A673 (cell line): ENCODE measurements around the gene SEL1L. TPM values are rescaled to one million over a fixed set of nuclear protein-coding genes. Genes with fewer than 3 reads are reported as not detected.
"Not testable (repeated sequence)": the region's sequence is repeated elsewhere in the genome, so short reads cannot be mapped to it uniquely, and the experiment has no call there.

Experiments used
- BruUV-seq: library from RNA; stranded (reverse); fragments of 400-500 nt; replicated peaks from 2 replicates; lab custom pipeline; 2021; lab: Mats Ljungman, UMichigan
- CTCF ChIA-PET: fragments of 300-600 bp; sonication (Branson Sonifier 250); formaldehyde crosslinking; loops from one replicate; lab custom pipeline; 2022; ENCODE audit warnings: antibody characterized with exemption; lab: Charles Lee
- POLR2A ChIA-PET: fragments of 300-600 bp; sonication (Branson Sonifier 250); formaldehyde crosslinking; loops from one replicate; lab custom pipeline; 2022; ENCODE audit warnings: antibody characterized with exemption; ENCODE audit not compliant: low non-redundant PET; lab: Charles Lee
- DNase-seq: peaks from one replicate; pipeline ENCODE4 v3.0.0-alpha.2; 2015; ENCODE audit warnings: low spot score
- H3K27ac ChIP-seq: fragments of 200-600 bp; sonication (generic); 2 replicates; pipeline ENCODE4 v1.5.1; 2016; ENCODE audit warnings: mixed run types, low read depth, mild to moderate bottlenecking, mixed read lengths, antibody characterized with exemption, low read length; ENCODE audit not compliant: poor library complexity, severe bottlenecking
- H3K27me3 ChIP-seq: fragments of 200-600 bp; sonication (generic); replicated peaks from 2 replicates; pipeline ENCODE4 v1.6.1; 2017; ENCODE audit warnings: mixed run types, low read depth, mild to moderate bottlenecking, mixed read lengths, antibody characterized with exemption, low read length; ENCODE audit not compliant: insufficient read depth, poor library complexity
- H3K36me3 ChIP-seq: fragments of 200-600 bp; sonication (generic); 2 replicates; pipeline ENCODE4 v1.6.1; 2016; ENCODE audit warnings: mixed run types, mild to moderate bottlenecking, mixed read lengths, antibody characterized with exemption, low read length; ENCODE audit not compliant: insufficient read depth, poor library complexity, severe bottlenecking
- H3K4me1 ChIP-seq: fragments of 200-600 bp; sonication (generic); 2 replicates; pipeline ENCODE4 v1.6.1; 2017; ENCODE audit warnings: mixed run types, mild to moderate bottlenecking, mixed read lengths, antibody characterized with exemption, low read length; ENCODE audit not compliant: insufficient read depth, poor library complexity, severe bottlenecking
- H3K4me3 ChIP-seq: fragments of 200-600 bp; sonication (generic); 2 replicates; pipeline ENCODE4 v1.5.1; 2016; ENCODE audit warnings: low read depth, mixed run types, mild to moderate bottlenecking, mixed read lengths, low read length; ENCODE audit not compliant: poor library complexity, severe bottlenecking
- H3K9me3 ChIP-seq: fragments of 200-600 bp; sonication (generic); 2 replicates; pipeline ENCODE4 v1.6.1; 2016; ENCODE audit warnings: mixed run types, low read depth, mild to moderate bottlenecking, mixed read lengths, antibody characterized with exemption, low read length; ENCODE audit not compliant: poor library complexity, severe bottlenecking
- EZH2 ChIP-seq: fragments of 200-600 bp; sonication (generic); IDR thresholded peaks from 2 replicates; pipeline ENCODE4 v1.6.1; 2017; ENCODE audit warnings: borderline replicate concordance, low read depth, mild to moderate bottlenecking, mixed read lengths, antibody characterized with exemption, low read length; ENCODE audit not compliant: poor library complexity, severe bottlenecking
- intact Hi-C: fragments of 100-400 bp; cut with micrococcal nuclease; formaldehyde crosslinking; loops from one replicate; pipeline ENCODE4 v1.10.0; 2022; ENCODE audit not compliant: unreplicated experiment
- total RNA-seq: library from RNA; stranded (reverse); gene quantifications from 2 replicates; pipeline ENCODE4 v1.2.3, GENCODE V29; 2021
- TF ChIP-seq, protein P1 (sequence below): fragments of 300-800, 200-600 bp; sonication (generic); conservative IDR thresholded peaks from 2 replicates; pipeline ENCODE4 v1.5.1; 2017; ENCODE audit warnings: low read depth, mild to moderate bottlenecking, antibody characterized with exemption, low read length, moderate library complexity, mixed read lengths

The SEL1L gene
- total RNA-seq, 1 experiment from 2014 or later, result 52.5 TPM

DNA sequence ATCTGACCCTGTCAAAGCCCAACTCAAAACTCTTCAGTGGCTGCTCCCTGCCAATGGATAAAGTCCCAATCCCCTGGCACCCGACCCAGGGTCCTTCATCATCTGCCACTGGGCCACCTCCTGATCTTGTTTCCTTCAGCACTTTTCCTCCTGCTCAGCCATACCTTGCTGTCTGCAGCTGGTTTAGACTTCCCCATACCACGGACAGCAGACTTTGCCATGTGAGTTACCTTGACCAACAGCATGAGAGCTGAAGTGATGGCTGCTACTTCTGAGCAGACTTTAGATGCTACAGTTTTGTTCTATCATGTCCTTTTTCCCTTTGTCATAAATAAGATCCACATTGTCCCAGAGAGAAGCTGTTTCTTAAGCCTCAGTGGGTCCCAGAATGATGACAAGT lies 100.3 kb downstream of the SEL1L start:
- intact Hi-C loops, result no loop called here
- no peak for TF ChIP-seq EZH2
- TF ChIP-seq, protein P1, sequence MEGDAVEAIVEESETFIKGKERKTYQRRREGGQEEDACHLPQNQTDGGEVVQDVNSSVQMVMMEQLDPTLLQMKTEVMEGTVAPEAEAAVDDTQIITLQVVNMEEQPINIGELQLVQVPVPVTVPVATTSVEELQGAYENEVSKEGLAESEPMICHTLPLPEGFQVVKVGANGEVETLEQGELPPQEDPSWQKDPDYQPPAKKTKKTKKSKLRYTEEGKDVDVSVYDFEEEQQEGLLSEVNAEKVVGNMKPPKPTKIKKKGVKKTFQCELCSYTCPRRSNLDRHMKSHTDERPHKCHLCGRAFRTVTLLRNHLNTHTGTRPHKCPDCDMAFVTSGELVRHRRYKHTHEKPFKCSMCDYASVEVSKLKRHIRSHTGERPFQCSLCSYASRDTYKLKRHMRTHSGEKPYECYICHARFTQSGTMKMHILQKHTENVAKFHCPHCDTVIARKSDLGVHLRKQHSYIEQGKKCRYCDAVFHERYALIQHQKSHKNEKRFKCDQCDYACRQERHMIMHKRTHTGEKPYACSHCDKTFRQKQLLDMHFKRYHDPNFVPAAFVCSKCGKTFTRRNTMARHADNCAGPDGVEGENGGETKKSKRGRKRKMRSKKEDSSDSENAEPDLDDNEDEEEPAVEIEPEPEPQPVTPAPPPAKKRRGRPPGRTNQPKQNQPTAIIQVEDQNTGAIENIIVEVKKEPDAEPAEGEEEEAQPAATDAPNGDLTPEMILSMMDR, result no peak
- no TSS peak for BruUV-seq
- Histone ChIP-seq H3K27me3 (peaks cover 21% of the 10 kb centered on the region), H3K9me3 (no peaks in the 10 kb centered on the region), H3K4me1 (peaks cover 20% of the 10 kb centered on the region), H3K27ac (no peak overlapping the region), H3K36me3 (no peaks in the 10 kb centered on the region), H3K4me3 (no peak overlapping the region)
- POLR2A ChIA-PET, result no interaction called here
- CTCF ChIA-PET, result no interaction called here
- DNase-seq, result no peak

DNA sequence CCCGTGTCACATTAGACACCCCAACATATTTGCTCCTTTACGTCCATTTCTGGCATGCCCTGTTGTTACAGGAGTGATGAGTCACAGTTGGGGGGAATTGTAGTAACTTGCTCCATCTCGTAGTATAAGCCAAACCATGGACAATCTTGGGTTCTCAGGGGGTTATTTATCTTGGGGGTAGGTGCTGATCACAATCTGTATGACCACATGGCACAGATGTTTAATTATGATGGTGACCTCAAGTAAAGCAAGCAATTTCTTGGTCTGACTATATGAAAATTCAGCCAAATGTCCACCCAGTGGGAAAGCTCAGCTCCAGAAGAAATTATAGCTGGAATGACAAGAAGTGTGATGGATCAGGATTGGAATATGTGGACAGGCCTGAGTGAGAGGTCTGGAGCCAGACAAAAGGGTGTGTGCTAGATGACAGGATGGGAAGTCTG lies 101.4 kb downstream of the SEL1L start:
- no peak overlapping the region for H3K27ac ChIP-seq
- no peaks in the 10 kb centered on the region for H3K36me3 ChIP-seq
- H3K9me3 ChIP-seq, result no peaks in the 10 kb centered on the region
- no TSS peak for BruUV-seq
- POLR2A ChIA-PET, result no interaction called here
- CTCF ChIA-PET, result no interaction called here
- peaks cover 18% of the 10 kb centered on the region for H3K27me3 ChIP-seq
- DNase-seq, result no peak
- peaks cover 26% of the 10 kb centered on the region for H3K4me1 ChIP-seq
- TF ChIP-seq EZH2, result no peak
- TF ChIP-seq, protein P1, result no peak
- H3K4me3 ChIP-seq, result no peak overlapping the region
- intact Hi-C loops, result no loop called here

DNA sequence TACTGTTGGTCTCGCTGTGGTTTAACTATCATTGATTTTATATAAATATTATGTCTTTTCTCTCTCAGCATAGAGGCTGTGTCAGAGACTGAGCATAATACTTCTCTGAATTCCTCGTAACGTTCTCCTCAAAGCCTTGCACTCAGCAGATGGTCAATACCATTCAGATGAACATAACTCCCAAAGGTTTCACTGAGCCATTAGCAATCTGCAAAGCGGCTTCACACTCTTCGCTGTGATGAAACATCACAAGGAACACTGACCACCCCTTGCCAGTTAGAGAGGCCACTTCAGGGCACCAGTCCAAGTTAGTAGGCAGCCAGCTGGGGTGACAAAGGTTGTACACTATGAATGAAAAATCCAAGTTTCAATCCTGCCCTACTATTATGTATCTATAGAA lies 103.4 kb downstream of the SEL1L start:
- DNase-seq, result no peak
- Histone ChIP-seq H3K27ac (no peak overlapping the region), H3K9me3 (no peaks in the 10 kb centered on the region), H3K4me1 (peaks cover 24% of the 10 kb centered on the region), H3K4me3 (no peak overlapping the region), H3K27me3 (peaks cover 9% of the 10 kb centered on the region), H3K36me3 (no peaks in the 10 kb centered on the region)
- POLR2A ChIA-PET, result no interaction called here
- BruUV-seq, result no TSS peak
- CTCF ChIA-PET, result no interaction called here
- no peak for TF ChIP-seq EZH2
- TF ChIP-seq, protein P1, result no peak
- intact Hi-C loops, result no loop called here

DNA sequence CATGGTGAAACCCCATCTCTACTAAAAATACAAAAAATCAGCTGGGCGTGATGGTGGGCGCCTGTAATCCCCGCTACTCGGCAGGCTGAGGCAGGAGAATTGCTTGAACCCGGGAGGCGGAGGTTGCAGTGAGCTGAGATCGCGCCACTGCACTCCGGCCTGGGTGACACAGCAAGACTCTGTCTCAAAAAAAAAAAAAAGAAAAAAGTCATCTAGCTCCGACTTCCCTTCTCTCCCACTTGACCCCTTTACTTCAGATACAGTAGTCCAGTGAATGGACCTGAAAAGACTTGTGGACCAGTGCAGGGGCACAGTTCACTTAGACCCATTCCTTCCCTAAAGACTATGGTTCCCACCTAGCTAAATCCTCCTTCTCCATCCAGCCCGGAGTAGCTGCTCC lies 103.9 kb downstream of the SEL1L start:
- H3K36me3 ChIP-seq, CTCF ChIA-PET, H3K4me3 ChIP-seq, H3K9me3 ChIP-seq, H3K27me3 ChIP-seq, POLR2A ChIA-PET, DNase-seq, intact Hi-C loops, H3K27ac ChIP-seq, BruUV-seq: not testable (repeated sequence)
- peaks cover 19% of the 10 kb centered on the region for H3K4me1 ChIP-seq
